Measurements from ENCODE around the gene MAG.

MAG gene

DNA sequence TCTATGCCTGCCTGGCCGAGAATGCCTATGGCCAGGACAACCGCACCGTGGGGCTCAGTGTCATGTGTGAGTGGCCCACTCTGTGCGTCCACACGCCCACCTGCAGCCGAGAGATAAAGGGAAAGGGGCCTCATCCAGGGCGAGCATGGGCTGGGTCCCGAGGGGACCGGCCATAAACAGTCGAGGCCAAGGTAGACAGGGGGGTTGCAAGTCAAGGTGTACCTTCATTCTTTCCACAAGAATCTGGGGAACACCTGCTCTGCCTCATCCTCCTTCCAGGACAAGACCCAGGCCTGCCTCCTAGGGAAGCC, 8.3 kb downstream of the MAG start:
- no peak for DNase-seq

DNA sequence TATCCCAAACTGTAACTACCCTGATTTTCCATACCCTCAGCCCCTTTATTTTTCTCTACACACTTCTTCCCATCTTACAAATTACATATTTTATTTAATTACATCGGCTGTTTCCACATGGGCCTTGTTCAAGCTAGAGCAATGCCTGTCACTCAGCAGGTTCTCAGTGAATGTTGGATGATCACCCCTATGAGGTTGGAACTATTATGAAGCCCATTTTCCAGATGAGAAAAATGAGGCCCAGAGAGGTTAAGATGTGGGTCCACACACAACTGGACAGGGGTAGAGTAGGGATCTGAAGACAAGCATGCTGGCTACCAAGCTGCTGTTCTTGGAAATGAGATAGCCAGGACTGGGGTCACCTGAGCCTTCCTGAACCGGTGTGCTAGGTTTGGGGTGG, 10.0 kb downstream of the MAG start:
- DNase-seq: no peak

DNA sequence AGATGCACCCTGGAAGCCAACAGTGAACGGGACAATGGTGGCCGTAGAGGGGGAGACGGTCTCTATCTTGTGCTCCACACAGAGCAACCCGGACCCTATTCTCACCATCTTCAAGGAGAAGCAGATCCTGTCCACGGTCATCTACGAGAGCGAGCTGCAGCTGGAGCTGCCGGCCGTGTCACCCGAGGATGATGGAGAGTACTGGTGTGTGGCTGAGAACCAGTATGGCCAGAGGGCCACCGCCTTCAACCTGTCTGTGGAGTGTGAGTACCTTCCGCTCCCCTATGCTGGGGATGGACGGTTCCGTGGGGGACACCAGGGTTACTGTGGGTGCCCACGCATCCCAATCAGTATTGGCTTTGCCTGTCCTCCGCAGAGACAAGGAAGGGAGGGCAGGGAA, 10.5 kb downstream of the MAG start:
- DNase-seq: no peak

DNA sequence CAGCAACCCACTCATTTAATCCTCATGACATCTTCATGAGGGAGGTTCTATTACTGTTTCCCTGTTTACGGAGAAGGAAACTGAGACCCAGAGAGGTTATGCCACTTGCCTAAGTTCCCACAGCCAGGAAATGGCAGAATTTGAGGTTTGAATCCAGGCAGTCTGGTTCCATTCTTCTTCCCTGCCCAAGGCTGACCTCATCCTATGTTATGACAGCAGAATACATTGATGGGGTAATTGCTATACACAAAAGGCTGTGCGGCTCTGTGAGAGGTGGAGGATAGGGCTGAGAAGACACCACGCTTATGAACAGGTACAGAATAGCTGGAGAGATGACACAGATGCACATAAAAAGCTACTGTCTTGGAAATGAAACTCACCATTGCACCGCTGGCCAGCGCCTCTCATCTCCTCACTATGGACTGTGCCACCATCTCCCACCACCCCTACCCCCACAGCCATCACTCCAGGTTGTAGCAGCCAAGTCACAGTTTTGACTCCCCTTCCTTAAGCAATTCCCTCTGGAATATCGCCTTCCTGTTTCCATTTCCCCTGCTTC, 11.5 kb downstream of the MAG start:
- DNase-seq: no peak

DNA sequence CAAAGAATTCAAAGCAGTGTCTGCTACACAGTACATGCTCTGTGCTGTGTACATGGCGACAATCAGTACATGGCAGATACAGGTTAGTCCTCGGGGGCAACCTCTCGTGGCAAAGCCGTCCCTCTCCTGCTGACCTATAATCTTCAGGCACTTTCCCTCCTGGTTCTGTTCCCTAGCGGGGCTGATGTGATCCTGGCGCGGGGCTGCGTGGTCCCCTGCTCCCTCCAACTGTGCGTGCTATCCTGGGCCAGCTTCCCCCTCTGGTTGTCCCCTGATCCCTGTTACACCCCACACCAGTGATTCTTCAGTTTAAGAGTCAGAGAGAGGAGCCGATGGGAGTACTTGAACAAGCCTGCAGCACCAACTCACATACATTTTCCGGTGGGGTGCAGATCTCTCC, 12.1 kb downstream of the MAG start:
- no peak for DNase-seq

DNA sequence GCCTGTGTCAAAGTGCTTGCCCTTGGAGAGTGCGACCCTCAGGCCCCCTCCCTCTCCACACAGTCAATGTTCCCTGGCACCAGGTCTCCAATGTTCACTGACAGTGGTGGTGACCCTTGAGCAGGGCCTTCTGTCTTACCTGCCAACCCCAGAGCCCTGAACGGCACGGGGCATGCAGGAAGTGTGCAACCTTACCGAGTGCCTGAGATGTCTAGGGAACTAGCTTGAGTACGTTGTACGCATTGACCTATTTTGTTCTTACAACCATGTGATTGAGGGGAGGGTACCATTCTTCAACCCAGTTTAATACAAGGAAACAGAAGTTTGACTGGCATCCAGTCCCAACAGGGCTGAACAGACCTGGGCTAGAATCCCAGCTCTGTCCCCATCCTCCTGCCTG, 13.2 kb downstream of the MAG start:
- DNase-seq: no peak

DNA sequence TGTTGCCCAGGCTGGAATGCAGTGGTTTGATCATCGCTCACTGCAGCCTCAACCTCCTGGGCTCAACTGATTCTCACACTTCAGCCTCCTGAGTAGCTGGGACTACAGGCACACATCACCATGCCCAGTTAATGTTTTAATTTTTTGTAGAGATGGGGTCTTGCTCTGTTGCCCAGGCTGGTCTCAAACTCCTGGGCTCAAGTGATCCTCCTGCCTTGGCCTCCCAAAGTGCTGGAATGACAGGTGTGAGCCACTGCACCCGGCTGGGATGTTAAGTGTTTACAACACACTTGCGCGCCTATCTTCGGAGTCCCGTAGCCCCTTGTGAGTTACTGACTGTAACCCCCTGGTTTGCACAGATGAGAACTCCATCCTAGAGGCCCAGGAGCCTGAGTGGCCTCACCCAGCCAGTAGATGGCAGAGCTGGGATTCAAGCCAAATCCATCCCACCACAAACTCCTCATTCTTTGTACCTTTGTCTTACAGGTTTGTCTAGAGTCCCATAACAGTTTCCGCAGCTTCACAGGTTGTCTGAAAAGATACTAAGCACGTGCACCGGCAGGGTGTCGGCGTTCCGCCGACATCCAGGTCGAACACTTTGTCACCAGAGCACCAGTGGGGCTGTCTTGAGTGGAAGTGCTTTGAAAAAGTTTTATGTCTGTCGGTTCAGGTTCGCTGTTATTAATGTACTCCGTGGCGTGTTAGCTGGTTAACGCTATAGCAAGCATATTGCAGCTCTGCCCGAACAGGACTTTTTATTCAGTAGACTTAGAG, 14.7 kb downstream of the MAG start:
- no peak for DNase-seq

DNA sequence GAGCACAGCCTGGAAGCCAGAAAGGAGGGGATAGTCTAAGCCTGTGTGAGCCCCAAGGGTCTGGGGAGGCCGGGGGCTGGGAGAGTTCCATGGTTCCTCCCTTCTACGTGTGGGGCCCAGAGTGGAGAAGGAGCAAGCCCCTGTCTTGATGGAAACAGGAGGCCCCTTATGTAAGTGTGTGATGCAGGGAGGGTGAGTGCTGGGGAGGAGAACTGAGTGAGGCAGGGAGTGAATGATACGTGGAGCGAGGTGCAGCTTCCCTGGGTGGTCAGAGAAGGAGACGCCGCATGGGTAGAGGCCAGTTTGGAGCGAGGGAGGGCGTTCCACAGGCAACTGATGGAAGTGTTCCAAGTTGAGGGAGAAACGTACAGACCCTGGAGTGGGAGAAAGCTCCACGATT, 16.0 kb downstream of the MAG start:
- DNase-seq: no peak

DNA sequence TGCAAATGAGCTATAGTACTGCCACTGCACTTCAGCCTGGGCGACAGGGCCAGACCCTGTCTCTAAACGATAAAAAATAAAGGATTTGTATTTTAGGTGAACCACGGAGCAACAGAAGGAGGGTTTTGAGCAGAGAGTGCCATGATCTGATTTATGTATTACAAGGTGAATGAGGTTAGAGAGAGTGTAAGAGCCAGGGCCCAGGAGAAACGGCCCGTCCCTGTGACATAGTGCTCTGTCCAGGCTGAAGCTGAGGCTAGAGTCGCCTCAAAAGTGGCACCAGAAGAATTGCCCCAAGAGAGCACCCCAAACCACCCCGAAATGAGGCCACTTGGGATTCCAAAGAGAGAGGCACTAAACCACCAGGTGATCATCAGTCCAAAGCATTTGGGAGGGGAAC, 16.9 kb downstream of the MAG start:
- no peak for DNase-seq

DNA sequence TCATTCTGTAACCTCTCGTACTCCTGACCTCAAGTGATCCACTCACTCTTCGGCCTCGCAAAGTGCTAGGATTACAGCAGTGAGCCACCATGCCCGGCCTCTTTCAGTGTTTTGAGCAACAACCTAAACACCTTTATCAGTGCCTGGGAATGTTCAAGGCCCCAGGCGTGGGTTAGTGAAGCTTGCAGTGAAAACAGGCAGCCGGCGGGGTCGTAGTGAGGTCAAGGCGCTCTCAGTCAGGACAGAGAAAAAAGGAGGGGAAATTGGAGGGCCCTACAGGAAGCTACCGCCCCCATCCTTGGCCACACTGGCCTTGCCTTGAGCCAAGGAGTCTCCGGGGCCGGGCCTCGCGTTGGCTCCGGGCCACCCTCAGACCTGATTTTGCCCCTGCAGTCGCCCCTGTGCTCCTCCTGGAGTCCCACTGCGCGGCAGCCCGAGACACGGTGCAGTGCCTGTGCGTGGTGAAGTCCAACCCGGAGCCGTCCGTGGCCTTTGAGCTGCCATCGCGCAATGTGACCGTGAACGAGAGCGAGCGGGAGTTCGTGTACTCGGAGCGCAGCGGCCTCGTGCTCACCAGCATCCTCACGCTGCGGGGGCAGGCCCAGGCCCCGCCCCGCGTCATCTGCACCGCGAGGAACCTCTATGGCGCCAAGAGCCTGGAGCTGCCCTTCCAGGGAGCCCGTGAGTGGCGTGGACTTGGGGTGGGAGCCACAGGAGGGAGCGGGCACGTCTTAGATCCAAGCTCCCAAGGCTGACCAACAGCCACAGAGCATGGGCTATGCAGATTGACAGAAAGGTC, 17.7 kb downstream of the MAG start:
- DNase-seq: no peak

DNA sequence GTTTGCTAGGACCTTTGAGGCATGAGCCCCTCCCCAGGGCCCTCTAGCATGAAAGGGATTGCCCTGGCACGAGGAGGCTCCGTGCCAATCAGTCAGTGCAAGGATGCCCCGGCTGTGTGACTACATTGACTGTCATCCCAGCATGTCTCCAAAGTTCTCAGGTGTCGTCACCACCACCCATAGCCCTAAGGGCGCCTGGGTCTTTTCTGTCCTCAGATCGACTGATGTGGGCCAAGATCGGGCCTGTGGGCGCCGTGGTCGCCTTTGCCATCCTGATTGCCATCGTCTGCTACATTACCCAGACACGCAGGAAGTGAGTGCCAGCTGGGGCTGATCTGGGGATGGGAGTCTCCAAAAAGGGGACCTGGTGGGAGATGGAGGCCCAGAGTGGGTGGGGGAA, 18.4 kb downstream of the MAG start:
- no peak for DNase-seq

DNA sequence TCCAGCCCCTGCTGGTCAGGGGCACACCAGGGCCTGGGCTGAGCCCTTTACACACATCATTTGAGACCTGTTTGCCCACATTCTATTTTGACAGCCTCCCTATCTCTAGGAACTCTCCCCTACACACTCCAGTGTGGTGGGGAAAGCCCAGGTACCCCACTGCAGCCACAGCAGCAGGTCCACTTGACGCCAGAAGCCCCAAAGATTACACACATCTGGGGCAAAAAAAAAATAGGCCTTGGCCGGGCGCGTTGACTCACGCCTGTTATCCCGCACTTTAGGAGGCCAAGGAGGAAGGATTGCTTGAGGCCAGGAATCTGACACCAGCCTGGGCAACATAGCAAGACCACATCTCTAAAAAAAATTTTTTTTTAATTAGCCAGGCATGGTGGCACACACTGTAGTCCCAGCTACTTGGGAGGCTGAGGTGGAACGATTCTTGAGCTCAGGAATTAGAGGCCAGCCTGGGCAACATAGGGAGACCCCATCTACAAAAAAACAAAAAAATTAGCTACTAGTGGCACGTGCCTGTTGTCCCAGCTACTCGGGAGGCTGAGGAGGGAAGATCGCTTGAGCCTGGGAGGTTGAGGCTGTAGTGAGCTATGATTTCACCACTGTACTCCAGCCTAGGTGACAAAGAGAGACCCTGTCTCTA, 19.0 kb downstream of the MAG start:
- no peak for DNase-seq

DNA sequence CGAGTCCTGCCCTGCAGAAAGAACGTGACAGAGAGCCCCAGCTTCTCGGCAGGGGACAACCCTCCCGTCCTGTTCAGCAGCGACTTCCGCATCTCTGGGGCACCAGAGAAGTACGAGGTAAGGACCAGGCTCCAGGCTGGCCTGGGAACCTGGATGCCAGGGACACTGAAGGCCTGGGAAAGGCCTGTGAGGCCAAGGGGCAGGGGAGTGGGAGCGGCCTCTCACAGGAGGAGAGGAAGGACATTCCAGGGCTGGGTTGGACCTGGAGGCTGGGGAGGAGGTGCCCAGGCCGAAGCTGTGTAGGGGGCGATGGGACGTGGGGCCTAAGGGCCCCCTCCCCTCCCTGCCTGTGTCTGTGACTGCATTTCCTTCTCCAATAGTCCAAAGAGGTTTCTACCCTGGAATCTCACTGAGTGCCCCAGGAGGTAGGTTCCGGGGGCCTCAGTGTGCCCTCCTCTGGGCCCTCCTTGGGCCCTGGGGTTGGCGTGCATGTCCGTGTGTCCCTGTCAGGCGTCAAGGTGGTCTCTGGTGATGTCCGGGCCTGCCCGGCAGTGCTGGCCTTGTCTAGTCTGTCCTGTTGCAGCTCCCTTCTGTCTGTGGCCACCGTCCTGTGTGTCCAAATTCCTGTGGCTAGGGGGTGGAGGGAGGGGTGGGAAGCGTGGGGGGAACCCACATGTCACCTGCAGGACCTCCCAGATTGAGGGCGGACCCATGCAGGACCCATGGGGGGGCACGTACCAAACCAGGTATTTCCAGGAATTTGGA, 20.1 kb downstream of the MAG start:
- no peak for DNase-seq

DNA sequence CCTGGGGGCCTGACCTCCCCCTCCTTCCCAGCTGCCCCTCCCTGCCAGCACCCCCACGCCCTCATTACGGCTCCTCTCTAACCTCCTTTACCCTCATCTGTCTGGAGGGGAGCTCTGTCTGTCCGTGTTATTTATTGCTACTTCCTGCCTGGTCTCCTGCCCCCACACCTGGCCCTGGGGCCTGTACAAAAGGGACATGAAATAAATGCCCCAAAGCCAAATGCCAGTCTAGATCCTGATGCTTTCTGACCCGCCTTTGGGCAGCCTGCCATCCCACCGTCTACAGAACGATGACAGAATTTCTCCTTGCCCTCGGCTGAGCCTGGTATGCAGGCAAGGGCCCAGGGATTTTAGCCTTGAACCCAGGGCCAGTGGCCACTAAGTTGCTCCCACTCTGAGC, 21.6 kb downstream of the MAG start:
- DNase-seq: no peak

DNA sequence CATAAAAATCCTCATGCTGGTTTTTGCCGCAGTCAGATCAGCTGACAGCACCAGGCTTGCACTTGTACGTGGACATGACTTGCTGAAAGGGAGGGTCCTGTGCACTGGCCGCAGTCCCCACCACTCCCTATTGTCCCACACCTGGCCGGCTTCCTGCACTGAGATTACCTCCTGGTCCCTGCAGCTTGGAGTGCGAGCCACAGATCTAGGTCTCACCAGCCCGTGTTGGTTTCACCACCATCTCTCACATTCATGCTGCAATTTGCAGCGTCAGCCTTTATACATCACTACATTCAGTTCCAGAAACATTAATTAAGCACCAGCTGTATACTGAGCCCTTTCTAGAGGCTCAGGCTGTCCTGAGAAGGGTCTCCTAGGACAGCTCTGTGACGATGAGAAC, 22.1 kb downstream of the MAG start:
- no peak for DNase-seq

DNA sequence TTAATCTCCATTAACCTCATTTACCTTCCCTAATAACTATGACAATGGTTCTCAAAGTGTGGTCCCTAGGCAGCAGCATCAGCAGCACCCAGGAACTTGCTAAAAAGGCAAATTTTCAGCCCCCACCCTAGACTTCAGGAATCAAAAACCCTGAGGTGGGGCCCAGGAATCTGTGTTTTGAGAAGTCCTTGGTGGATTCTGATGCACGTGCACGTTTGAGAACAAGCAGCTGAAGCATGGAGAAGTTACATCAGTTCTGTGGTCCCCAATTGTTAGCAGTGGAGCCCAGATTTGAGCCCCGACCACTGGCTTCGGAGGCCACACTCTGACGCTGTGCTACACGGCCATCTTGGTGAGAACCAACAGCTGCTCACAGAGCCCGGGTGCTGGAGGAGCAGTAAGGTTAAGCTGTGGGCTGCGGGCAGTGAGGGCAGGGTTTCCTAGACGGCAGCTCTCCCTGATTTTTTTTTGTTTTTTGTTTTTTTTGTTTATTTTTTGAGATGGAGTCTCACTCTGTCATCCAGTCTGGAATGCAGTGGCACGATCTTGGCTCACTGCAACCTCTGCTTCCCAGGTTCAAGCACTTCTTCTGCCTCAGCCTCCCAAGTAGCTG, 23.0 kb downstream of the MAG start:
- no peak for DNase-seq

DNA sequence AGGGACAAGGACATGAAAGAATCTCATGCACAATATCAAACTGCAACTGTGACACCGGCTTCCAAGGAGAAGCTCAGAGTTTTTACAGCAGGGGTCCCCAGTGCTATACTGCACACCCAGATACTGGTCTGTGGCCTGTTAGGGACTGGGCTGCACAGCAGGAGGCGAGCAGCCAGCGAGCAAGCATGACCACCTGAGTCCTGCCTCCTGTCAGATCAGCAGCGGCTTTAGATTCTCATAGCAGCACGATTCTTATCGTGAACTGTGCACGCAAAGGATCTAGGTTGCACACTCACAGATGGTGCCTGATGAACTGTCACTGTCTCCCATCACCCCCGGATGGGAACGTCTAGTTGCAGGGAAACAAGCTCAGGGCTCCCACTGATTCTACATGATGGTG, 23.9 kb downstream of the MAG start:
- no peak for DNase-seq

DNA sequence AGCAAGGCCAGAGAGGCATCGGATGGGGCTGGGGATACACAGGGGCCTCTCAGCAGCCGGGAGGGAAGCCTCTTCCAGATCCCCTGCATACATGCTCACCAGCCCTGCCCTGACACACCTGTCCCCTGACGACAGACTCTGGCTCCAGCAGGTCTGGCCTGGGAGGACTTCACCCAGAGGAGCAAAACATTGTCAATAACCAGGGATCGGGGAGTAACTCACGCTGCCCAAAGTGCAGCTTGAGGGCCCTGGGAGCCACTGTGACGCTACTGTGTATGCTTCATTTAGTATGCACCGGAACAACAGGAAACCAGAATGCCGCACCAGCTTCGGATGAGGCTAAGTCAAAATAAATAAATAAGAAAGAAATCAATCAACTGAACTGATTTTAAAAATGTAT, 24.6 kb downstream of the MAG start:
- DNase-seq: no peak

DNA sequence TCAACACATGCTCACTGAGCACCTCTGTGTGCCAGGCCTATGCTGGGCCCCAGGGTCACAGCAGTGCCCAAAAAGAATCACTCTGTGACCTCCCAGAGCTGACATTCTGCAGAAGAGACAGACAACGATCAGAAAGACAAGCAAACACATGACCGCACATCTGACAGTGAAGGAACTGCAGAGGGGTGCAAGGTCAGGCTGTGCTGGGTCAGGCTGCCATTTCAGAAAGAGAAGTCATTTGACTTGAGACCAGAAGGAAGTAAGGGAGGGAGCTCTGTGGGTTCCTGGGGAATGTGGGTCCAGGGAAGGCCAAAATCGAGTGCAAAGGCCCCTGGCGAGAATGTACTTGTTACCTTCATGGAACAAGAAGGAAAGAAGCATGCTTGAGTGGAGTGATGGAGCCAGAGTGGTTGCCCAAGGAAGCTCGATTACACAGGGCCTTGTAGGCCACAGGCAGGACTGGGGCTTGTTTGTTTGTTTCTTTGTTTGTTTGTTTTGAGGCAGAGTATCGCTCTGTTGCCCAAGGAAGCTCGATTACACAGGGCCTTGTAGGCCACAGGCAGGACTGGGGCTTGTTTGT, 25.6 kb downstream of the MAG start:
- DNase-seq: no peak

DNA sequence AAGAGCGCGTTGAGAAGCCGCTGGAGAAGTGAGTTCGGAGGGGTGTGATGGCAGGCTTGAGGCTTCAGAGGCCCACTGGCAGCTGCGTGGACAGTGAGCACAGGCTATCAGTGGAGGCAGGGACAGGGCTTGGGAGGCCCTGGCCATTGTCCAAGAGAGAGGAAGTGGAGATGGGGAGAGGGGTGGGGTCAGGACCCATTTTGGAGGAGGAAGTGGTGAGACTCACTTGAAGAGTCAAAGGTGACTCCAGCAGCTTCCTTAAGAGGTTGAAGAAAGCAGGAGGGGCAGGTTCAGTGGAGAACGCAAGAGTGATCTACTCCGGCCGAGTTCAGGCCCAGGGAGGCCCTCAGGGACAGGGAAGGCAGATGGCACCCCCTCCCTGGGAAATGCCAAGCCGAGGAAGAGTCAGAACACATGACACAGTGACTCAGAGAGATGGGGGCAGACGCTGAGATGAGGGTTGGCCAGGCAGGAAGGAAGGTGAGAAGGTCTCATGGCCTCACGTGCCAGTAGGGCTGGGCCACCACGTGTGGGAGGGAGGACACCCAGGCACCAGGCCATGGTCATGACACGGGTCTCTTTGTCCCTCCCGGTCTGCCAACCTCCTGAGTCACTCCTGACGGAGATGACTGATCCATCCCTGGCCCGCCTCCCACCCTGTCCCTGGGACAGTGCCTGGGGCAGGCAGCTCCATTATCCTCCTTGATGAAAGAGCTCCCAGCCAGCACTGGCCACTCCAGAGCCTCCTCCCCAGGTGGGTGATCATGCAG, 26.9 kb downstream of the MAG start:
- no peak for DNase-seq

DNA sequence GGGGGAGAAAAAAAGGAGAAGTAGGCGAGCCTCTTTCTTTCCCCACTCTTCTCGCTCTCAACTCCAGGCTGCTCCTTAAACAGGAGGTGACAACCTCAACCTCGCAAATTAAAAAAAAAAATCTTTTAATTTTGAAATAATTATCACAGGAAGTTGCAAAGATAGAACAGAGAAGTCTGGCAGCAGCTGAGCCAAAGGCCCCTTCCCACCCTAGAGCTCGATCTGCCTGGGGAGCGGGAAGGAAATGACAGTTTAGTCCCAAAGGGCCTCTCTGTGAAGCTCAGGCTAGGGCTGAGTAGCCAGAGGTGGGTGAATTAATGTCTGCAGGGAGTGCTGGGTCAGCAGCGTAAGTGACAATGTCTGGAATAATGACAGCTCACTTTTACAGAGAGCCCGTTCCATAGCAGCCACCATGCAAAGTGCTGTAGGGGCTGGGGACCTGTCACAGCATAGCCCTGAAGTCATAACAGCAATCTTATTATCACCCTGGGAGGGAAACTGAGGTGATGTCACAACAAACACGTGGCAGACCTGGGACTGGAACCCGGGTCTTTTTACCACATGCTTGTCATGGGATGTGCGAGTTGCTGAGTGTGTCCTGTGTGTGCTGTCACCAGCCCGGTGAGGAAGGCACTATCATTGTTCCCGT, 28.2 kb downstream of the MAG start:
- DNase-seq: no peak

All from stimulated activated naive CD4-positive, alpha-beta T cell treated with Interleukin-2 at 50 U/mL for 16 hours (primary cell).